Measurements from ENCODE around the gene FAM120A.

GRCh38 chr9:93577078-93577974 is 125.8 kb downstream of the FAM120A start:
- TF ChIP-seq POLR2AphosphoS5 (IDR thresholded peaks at IDR 0.05; ENCODE audit: low read depth, low read length) (no peak), SIN3A (IDR thresholded peaks at IDR 0.05; ENCODE audit: borderline replicate concordance, insufficient read depth, low read length) (no peak), TAF1 (IDR thresholded peaks at IDR 0.05; ENCODE audit: borderline replicate concordance, insufficient read depth, low read length) (no peak), FOXP2 (optimal IDR thresholded peaks at IDR 0.05; ENCODE audit: borderline replicate concordance, extremely low read depth, extremely low read length, insufficient read depth) (no peak), REST (IDR thresholded peaks at IDR 0.05; ENCODE audit: insufficient read depth in 1 of 2, low read depth in 2 of 2, low read length in 2 of 2) (no peak)

All from PFSK-1 (cell line).